ENCODE measurements around the gene CRY1. TPM values are rescaled to one million over a fixed set of nuclear protein-coding genes. Genes with fewer than 3 reads are reported as not detected.

CRY1 gene
- polyA plus RNA-seq, 2 of the 4 experiments (the other 2 are of a cell fraction): 15.8 to 26.1 TPM

- no peak overlapping the region for H3K4me2 ChIP-seq
- H3K9me3 ChIP-seq: no peaks in the 10 kb centered on the region
- CTCF ChIA-PET: interaction anchor here (1.0 to 3.4 kb wide), 2 partner anchors 9 to 12 kb away, joined by 3 to 8 read pairs; no protein-coding TSS in a partner anchor
- ATAC-seq: no peak
- DNase-seq (ENCODE audit: low read depth in 1 of 2, low spot score in 1 of 2): no peak
- POLR2A ChIA-PET: interaction anchor here (1.1 to 3.2 kb wide), 2 partner anchors 9 to 22 kb away, joined by 4 to 12 read pairs; partner anchors contain the start of genes MTERF2 and TMEM263
- FAIRE-seq: no peak
- no peak overlapping the region for H3K4me3 ChIP-seq
- H3K27ac ChIP-seq: no peak overlapping the region
- 84% methylated on average over 9 of the region's 9 CpGs for WGBS (ENCODE audit: missing lambda C conversion rate)
- H3K4me1 ChIP-seq: peaks cover 25% of the 10 kb centered on the region
- TF ChIP-seq HDAC2 (IDR thresholded peaks at IDR 0.05) (no peak), EHMT2 (IDR thresholded peaks at IDR 0.05; ENCODE audit: low read depth) (no peak), FOSL2 (IDR thresholded peaks at IDR 0.05) (no peak), FOSL2 (CRISPR knock-in tag; IDR thresholded peaks at IDR 0.05) (no peak), REST (IDR thresholded peaks at IDR 0.05) (no peak), ELK1 (IDR thresholded peaks at IDR 0.05; ENCODE audit: low read depth, low read length) (no peak), TFCP2L1 (CRISPR knock-in tag; IDR thresholded peaks at IDR 0.05) (no peak), POLR2AphosphoS2 (conservative IDR thresholded peaks at IDR 0.05; ENCODE audit: low read length) (no peak), NFE2L2 (conservative IDR thresholded peaks at IDR 0.05; ENCODE audit: low read length) (no peak), POLR2A (IDR thresholded peaks at IDR 0.05; ENCODE audit: low read length) (no peak), CEBPB (IDR thresholded peaks at IDR 0.05) (no peak), JUN (IDR thresholded peaks at IDR 0.05) (no peak), HOXB5 (CRISPR knock-in tag; IDR thresholded peaks at IDR 0.05) (no peak), HOXA7 (CRISPR knock-in tag; IDR thresholded peaks at IDR 0.05) (no peak), CHD2 (IDR thresholded peaks at IDR 0.05; ENCODE audit: low read length, partially characterized antibody) (no peak), MAX (IDR thresholded peaks at IDR 0.05) (no peak), RCOR1 (IDR thresholded peaks at IDR 0.05; ENCODE audit: low read depth, low read length) (no peak), SMC3 (IDR thresholded peaks at IDR 0.05) (no peak), SREBF2 (IDR thresholded peaks at IDR 0.05) (no peak)
These were observed 115.1 kb downstream of the CRY1 start for GRCh38 chr12:106978035-106978800.

GRCh38 chr12:106976668-106977067, 116.7 kb downstream of the CRY1 start:
- DNase-seq (ENCODE audit: low read depth in 1 of 2, low spot score in 1 of 2) (no peak), ATAC-seq (no peak), FAIRE-seq (no peak)
- no peaks in the 10 kb centered on the region for H3K9me3 ChIP-seq
- WGBS (ENCODE audit: missing lambda C conversion rate): 68% methylated on average over 1 of the region's 1 CpG
- POLR2A ChIA-PET: interaction anchor here (0.6 to 3.2 kb wide), 2 partner anchors 10 to 624 kb away, joined by 3 to 12 read pairs; partner anchors contain the start of gene MTERF2
- H3K27ac ChIP-seq: no peak overlapping the region
- H3K4me2 ChIP-seq: peak overlapping the region; percentile 35
- H3K4me3 ChIP-seq: no peak overlapping the region
- H3K4me1 ChIP-seq: peaks cover 25% of the 10 kb centered on the region
- CTCF ChIA-PET: interaction anchor here (0.6 to 1.0 kb wide), 3 partner anchors 19 to 590 kb away, joined by 3 to 4 read pairs (median 3); partner anchors contain the start of gene TMEM263
- TF ChIP-seq FOSL2 (IDR thresholded peaks at IDR 0.05): no peak
- no peak for TF ChIP-seq FOSL2 (CRISPR knock-in tag; IDR thresholded peaks at IDR 0.05)
- TF ChIP-seq HDAC2 (IDR thresholded peaks at IDR 0.05): no peak
- no peak for TF ChIP-seq REST (IDR thresholded peaks at IDR 0.05)
- no peak for TF ChIP-seq POLR2A (IDR thresholded peaks at IDR 0.05; ENCODE audit: low read length)
- no peak for TF ChIP-seq BCL3 (IDR thresholded peaks at IDR 0.05)
- no peak for TF ChIP-seq GATA3 (IDR thresholded peaks at IDR 0.05; ENCODE audit: borderline replicate concordance)
- no peak for TF ChIP-seq KDM5A (IDR thresholded peaks at IDR 0.05)
- TF ChIP-seq JUNB (IDR thresholded peaks at IDR 0.05): no peak
- TF ChIP-seq PBX3 (IDR thresholded peaks at IDR 0.05): no peak
